Measurements from ENCODE around the gene HCAR3. TPM values are rescaled to one million over a fixed set of nuclear protein-coding genes. Genes with fewer than 3 reads are reported as not detected.

The HCAR3 gene
- total RNA-seq, 1 experiment from 2014 or later = not detected

GRCh38 chr12:122672515-122672914 is 44.1 kb downstream of the HCAR3 start:
- no peak for DNase-seq (ENCODE audit: low read depth in 1 of 2, low spot score in 2 of 2)
- peaks cover 7% of the 10 kb centered on the region; the same call in 1 of the 2 replicates for H3K4me1 ChIP-seq (replicated peaks)
- H3K27me3 ChIP-seq (replicated peaks) = no peaks in the 10 kb centered on the region
- no peaks in the 10 kb centered on the region for H3K36me3 ChIP-seq
- no peak overlapping the region for H3K4me3 ChIP-seq
- H3K27ac ChIP-seq = no peak overlapping the region
- H3K9me3 ChIP-seq (replicated peaks) = no peaks in the 10 kb centered on the region

GRCh38 chr12:122669397-122670070 is 47.1 kb downstream of the HCAR3 start:
- Histone ChIP-seq H3K36me3 (no peaks in the 10 kb centered on the region), H3K27me3 (replicated peaks) (no peaks in the 10 kb centered on the region), H3K27ac (no peak overlapping the region), H3K4me3 (no peak overlapping the region), H3K4me1 (replicated peaks) (peaks cover 11% of the 10 kb centered on the region), H3K9me3 (replicated peaks) (no peaks in the 10 kb centered on the region)
- DNase-seq (ENCODE audit: low read depth in 1 of 2, low spot score in 2 of 2) = no peak

GRCh38 chr12:122668268-122668667 is 48.3 kb downstream of the HCAR3 start:
- no peak overlapping the region for H3K4me3 ChIP-seq
- DNase-seq (ENCODE audit: low read depth in 1 of 2, low spot score in 2 of 2) = no peak
- no peak overlapping the region for H3K27ac ChIP-seq
- no peaks in the 10 kb centered on the region for H3K9me3 ChIP-seq (replicated peaks)
- no peaks in the 10 kb centered on the region for H3K27me3 ChIP-seq (replicated peaks)
- no peaks in the 10 kb centered on the region for H3K36me3 ChIP-seq
- H3K4me1 ChIP-seq (replicated peaks) = peaks cover 11% of the 10 kb centered on the region

GRCh38 chr12:122665759-122666158 is 50.9 kb downstream of the HCAR3 start:
- no peaks in the 10 kb centered on the region for H3K36me3 ChIP-seq
- no peak overlapping the region for H3K4me3 ChIP-seq
- no peaks in the 10 kb centered on the region for H3K9me3 ChIP-seq (replicated peaks)
- H3K4me1 ChIP-seq (replicated peaks) = peaks cover 11% of the 10 kb centered on the region
- DNase-seq (ENCODE audit: low read depth in 1 of 2, low spot score in 2 of 2) = no peak
- H3K27ac ChIP-seq = no peak overlapping the region
- H3K27me3 ChIP-seq (replicated peaks) = no peaks in the 10 kb centered on the region

GRCh38 chr12:122665349-122665748 is 51.3 kb downstream of the HCAR3 start:
- H3K4me1 ChIP-seq (replicated peaks) = peaks cover 11% of the 10 kb centered on the region
- H3K27me3 ChIP-seq (replicated peaks) = no peaks in the 10 kb centered on the region
- no peak overlapping the region for H3K27ac ChIP-seq

More at GRCh38 chr12:122665349-122665748, 51.3 kb downstream of the HCAR3 start:
- Histone ChIP-seq H3K9me3 (replicated peaks) (no peaks in the 10 kb centered on the region), H3K36me3 (no peaks in the 10 kb centered on the region), H3K4me3 (no peak overlapping the region)
- no peak for DNase-seq (ENCODE audit: low read depth in 1 of 2, low spot score in 2 of 2)

Other genes with a start within 250 kb of the HCAR3 start
- gene ZCCHC8, start 215.9 kb downstream of the HCAR3 start, total RNA-seq (2014; rRNA removed; shearing (Covaris generic)) = 15.2 and 22.3 TPM in 2 replicates
- gene RSRC2, start 189.9 kb downstream of the HCAR3 start, total RNA-seq (2014; rRNA removed; shearing (Covaris generic)) = 60.8 and 77.4 TPM in 2 replicates
- 60.2 and 94.3 TPM in 2 replicates for gene KNTC1, start 189.6 kb downstream of the HCAR3 start, total RNA-seq (2014; rRNA removed; shearing (Covaris generic))
- not detected in 2 replicates for gene HCAR2, start 13.5 kb downstream of the HCAR3 start, total RNA-seq (2014; rRNA removed; shearing (Covaris generic))
- gene HCAR1, start 14.0 kb upstream of the HCAR3 start, total RNA-seq (2014; rRNA removed; shearing (Covaris generic)) = not detected in 2 replicates
- 57.4 and 62.2 TPM in 2 replicates for gene DENR, start 36.0 kb upstream of the HCAR3 start, total RNA-seq (2014; rRNA removed; shearing (Covaris generic))
- gene CCDC62, start 57.8 kb upstream of the HCAR3 start, total RNA-seq (2014; rRNA removed; shearing (Covaris generic)) = 0.78 and 1.2 TPM in 2 replicates
- gene HIP1R, start 118.6 kb upstream of the HCAR3 start, total RNA-seq (2014; rRNA removed; shearing (Covaris generic)) = 14.7 and 21.7 TPM in 2 replicates
- 11.9 and 31.5 TPM in 2 replicates for gene VPS37B, start 179.3 kb upstream of the HCAR3 start, total RNA-seq (2014; rRNA removed; shearing (Covaris generic))
- 11.0 and 11.5 TPM in 2 replicates for gene ABCB9, start 249.7 kb upstream of the HCAR3 start, total RNA-seq (2014; rRNA removed; shearing (Covaris generic))

Measured in SJSA1 (cell line).